Measurements from ENCODE around the gene TENM4.

DNA sequence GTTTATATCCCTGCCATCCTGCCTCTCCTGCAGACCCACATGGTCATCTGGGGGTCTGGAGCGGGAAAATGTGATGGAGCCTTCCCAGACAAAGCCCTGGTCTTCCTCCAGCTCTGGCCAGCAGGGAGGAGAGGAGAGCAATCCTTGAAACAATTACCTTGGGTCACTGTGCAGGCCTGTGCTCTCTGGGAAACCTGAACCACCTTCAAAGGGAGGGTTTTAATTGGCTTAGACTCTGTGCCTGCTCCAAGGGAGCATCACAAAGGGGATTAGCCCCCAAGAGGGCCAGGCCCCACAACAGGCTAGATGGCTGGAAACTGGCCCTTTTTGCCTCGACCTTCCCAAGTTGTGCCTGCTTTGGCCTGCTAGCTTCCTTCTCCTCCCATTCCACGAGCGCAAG is 351.9 kb downstream of the TENM4 start:
- TF ChIP-seq POLR2A (IDR thresholded peaks at IDR 0.05) = no peak
- TF ChIP-seq, protein P1, sequence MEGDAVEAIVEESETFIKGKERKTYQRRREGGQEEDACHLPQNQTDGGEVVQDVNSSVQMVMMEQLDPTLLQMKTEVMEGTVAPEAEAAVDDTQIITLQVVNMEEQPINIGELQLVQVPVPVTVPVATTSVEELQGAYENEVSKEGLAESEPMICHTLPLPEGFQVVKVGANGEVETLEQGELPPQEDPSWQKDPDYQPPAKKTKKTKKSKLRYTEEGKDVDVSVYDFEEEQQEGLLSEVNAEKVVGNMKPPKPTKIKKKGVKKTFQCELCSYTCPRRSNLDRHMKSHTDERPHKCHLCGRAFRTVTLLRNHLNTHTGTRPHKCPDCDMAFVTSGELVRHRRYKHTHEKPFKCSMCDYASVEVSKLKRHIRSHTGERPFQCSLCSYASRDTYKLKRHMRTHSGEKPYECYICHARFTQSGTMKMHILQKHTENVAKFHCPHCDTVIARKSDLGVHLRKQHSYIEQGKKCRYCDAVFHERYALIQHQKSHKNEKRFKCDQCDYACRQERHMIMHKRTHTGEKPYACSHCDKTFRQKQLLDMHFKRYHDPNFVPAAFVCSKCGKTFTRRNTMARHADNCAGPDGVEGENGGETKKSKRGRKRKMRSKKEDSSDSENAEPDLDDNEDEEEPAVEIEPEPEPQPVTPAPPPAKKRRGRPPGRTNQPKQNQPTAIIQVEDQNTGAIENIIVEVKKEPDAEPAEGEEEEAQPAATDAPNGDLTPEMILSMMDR (IDR thresholded peaks at IDR 0.05) = no peak

All from Peyer's patch (tissue), 4 donors.